ENCODE results near the gene GRM8. TPM values are rescaled to one million over a fixed set of nuclear protein-coding genes. Genes with fewer than 3 reads are reported as not detected.

Gene GRM8
- total RNA-seq, 1 experiment from 2014 or later, result 0.40 TPM

GRCh38 chr7:126667742-126668366, 584.9 kb downstream of the GRM8 start:
- no peaks in the 10 kb centered on the region for H3K27me3 Mint-ChIP-seq (ENCODE audit: unreplicated experiment)
- peaks cover 6% of the 10 kb centered on the region for H3K9me3 Mint-ChIP-seq (ENCODE audit: low read depth, unreplicated experiment)
- TF ChIP-seq CTCF (IDR thresholded peaks at IDR 0.05; ENCODE audit: unreplicated experiment), result no peak
- no peak overlapping the region for H3K27ac Mint-ChIP-seq (ENCODE audit: unreplicated experiment)
- no peaks in the 10 kb centered on the region for H3K36me3 Mint-ChIP-seq (ENCODE audit: insufficient read depth, unreplicated experiment)
- H3K4me3 Mint-ChIP-seq (ENCODE audit: low read depth, unreplicated experiment), result no peak overlapping the region
- intact Hi-C loops (cut with micrococcal nuclease; ENCODE audit: unreplicated experiment), result no loop called here
- no peaks in the 10 kb centered on the region for H3K4me1 Mint-ChIP-seq (ENCODE audit: low read depth, unreplicated experiment)
- BruUV-seq (replicated peaks), result no TSS peak
- CTCF ChIA-PET, result no interaction called here
- no peak for DNase-seq

- no peaks in the 10 kb centered on the region for H3K4me1 Mint-ChIP-seq (ENCODE audit: low read depth, unreplicated experiment)
- H3K36me3 Mint-ChIP-seq (ENCODE audit: insufficient read depth, unreplicated experiment), result no peaks in the 10 kb centered on the region
- no peak overlapping the region for H3K27ac Mint-ChIP-seq (ENCODE audit: unreplicated experiment)
- H3K9me3 Mint-ChIP-seq (ENCODE audit: low read depth, unreplicated experiment), result peaks cover 6% of the 10 kb centered on the region
- H3K4me3 Mint-ChIP-seq (ENCODE audit: low read depth, unreplicated experiment), result no peak overlapping the region
- TF ChIP-seq CTCF (IDR thresholded peaks at IDR 0.05; ENCODE audit: unreplicated experiment), result no peak
- intact Hi-C loops (cut with micrococcal nuclease; ENCODE audit: unreplicated experiment), result no loop called here
- no peak for DNase-seq
- H3K27me3 Mint-ChIP-seq (ENCODE audit: unreplicated experiment), result no peaks in the 10 kb centered on the region
- CTCF ChIA-PET, result no interaction called here
- no TSS peak for BruUV-seq (replicated peaks)
Measured at GRCh38 chr7:126662856-126663255, 589.9 kb downstream of the GRM8 start.

- Mint-ChIP-seq H3K27ac (ENCODE audit: unreplicated experiment) (no peak overlapping the region), H3K36me3 (ENCODE audit: insufficient read depth, unreplicated experiment) (no peaks in the 10 kb centered on the region), H3K9me3 (ENCODE audit: low read depth, unreplicated experiment) (no peaks in the 10 kb centered on the region), H3K27me3 (ENCODE audit: unreplicated experiment) (no peaks in the 10 kb centered on the region), H3K4me1 (ENCODE audit: low read depth, unreplicated experiment) (no peaks in the 10 kb centered on the region), H3K4me3 (ENCODE audit: low read depth, unreplicated experiment) (no peak overlapping the region)
- intact Hi-C loops (cut with micrococcal nuclease; ENCODE audit: unreplicated experiment), result no loop called here
- no peak for DNase-seq
- CTCF ChIA-PET, result no interaction called here
- no peak for TF ChIP-seq CTCF (IDR thresholded peaks at IDR 0.05; ENCODE audit: unreplicated experiment)
- no TSS peak for BruUV-seq (replicated peaks)
Measured at GRCh38 chr7:126659124-126659523, 593.6 kb downstream of the GRM8 start.

GRCh38 chr7:126658684-126659083, 594.1 kb downstream of the GRM8 start:
- no peaks in the 10 kb centered on the region for H3K27me3 Mint-ChIP-seq (ENCODE audit: unreplicated experiment)
- CTCF ChIA-PET, result no interaction called here
- no peak for TF ChIP-seq CTCF (IDR thresholded peaks at IDR 0.05; ENCODE audit: unreplicated experiment)

More at GRCh38 chr7:126658684-126659083, 594.1 kb downstream of the GRM8 start:
- no peak for DNase-seq
- no peak overlapping the region for H3K27ac Mint-ChIP-seq (ENCODE audit: unreplicated experiment)
- BruUV-seq (replicated peaks), result no TSS peak
- no peaks in the 10 kb centered on the region for H3K9me3 Mint-ChIP-seq (ENCODE audit: low read depth, unreplicated experiment)
- no peak overlapping the region for H3K4me3 Mint-ChIP-seq (ENCODE audit: low read depth, unreplicated experiment)
- no peaks in the 10 kb centered on the region for H3K4me1 Mint-ChIP-seq (ENCODE audit: low read depth, unreplicated experiment)
- intact Hi-C loops (cut with micrococcal nuclease; ENCODE audit: unreplicated experiment), result no loop called here
- H3K36me3 Mint-ChIP-seq (ENCODE audit: insufficient read depth, unreplicated experiment), result no peaks in the 10 kb centered on the region
